Activated CD8-positive, alpha-beta memory T cell treated with anti-CD3 and anti-CD28 coated beads for 4 hours (primary cell): ENCODE data around the gene DNAJB14.

Source experiments
- DNase-seq, 2 donors: peaks; one replicate each; pipeline ENCODE4 v3.0.0-alpha.2; 2020; ENCODE audit warnings: low read depth in 2 of 2

Gene DNAJB14

DNA sequence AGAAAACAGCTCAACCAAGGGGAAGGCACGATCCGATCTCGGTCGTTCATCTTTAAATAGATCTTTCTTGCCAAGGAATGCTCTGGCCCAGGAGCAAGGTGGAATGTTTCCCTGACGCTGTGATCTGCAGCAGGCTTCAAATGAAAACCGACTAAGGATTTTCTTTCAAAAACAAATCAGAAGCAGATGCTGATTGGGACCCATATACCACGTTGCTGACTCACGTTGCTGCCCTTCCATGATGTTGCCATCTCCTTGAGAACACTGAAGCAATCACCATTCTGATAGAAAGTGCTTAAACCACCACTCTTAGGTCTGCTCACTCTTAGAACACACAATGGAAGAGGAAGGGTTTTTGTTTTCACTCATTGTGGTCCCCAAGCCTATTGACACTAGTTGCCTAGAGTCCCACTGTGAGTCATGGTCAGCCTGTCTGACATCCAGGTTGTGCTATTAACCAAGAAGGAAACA, 78.3 kb downstream of the DNAJB14 start:
- DNase-seq, result no peak

DNA sequence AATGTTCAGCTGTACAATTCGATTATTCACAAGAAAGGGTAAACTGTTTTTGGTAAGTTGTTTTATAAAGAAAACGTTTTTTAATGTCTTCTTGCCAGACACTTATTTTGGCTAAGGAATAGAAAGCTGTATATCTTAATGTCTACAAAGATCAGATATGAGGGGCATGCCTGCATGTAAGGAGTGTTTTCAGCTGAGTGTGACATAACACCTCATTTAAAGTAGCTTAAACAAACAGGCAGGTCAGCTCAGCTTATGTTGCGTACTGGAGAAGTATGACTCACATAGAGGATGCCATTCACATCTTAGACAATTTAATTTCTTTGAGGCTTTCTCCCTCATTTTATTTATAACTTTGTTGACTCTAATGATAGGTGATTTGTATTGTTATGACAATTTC, 82.6 kb downstream of the DNAJB14 start:
- no peak for DNase-seq

- no peak for DNase-seq
Observed at GRCh38 chr4:99861120-99861905, 85.1 kb downstream of the DNAJB14 start.

DNA sequence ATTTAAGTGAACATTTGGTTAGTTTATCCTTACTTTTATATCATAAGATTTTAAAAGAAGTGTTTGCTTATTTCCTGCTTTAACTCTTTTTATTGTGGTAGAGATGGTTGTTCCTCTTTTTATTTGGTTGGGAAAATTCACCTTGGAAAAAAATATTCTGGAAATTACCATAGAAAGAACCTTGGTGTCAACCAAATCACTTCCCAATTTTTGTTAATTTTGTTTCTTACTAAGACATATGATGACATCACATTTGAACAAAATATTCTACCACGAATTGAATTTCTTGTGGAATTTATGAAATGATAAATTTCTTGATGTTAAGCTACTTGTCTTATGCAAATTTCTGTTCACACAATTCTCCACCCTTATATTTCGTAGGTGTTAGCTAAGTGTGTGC, 85.9 kb downstream of the DNAJB14 start:
- DNase-seq, result no peak

GRCh38 chr4:99859618-99860017, 86.8 kb downstream of the DNAJB14 start:
- no peak for DNase-seq

GRCh38 chr4:99857307-99857706, 89.1 kb downstream of the DNAJB14 start:
- DNase-seq, result no peak

- no peak for DNase-seq
Observed at GRCh38 chr4:99856166-99856565, 90.3 kb downstream of the DNAJB14 start.

DNA sequence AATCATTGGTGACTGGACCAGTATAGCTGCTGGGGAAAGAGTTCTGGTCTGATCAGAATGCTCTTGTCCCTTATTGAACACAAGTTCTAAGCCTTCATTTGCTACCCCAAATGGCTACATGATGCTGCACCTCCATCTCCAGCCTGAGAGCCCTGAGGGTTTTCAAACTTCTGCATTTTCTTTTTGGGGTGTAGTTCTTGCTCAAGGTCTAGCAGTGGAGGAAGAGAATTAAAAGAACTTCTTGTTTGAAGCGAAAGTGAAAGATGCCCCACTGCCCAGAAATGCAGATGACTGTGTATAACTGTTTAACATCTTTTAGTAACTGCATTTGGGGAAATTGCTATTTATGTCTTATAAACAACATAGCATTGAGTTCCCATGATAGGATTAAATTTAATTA, 90.7 kb downstream of the DNAJB14 start:
- no peak for DNase-seq

- no peak for DNase-seq
Observed at GRCh38 chr4:99853999-99854398, 92.4 kb downstream of the DNAJB14 start.

DNA sequence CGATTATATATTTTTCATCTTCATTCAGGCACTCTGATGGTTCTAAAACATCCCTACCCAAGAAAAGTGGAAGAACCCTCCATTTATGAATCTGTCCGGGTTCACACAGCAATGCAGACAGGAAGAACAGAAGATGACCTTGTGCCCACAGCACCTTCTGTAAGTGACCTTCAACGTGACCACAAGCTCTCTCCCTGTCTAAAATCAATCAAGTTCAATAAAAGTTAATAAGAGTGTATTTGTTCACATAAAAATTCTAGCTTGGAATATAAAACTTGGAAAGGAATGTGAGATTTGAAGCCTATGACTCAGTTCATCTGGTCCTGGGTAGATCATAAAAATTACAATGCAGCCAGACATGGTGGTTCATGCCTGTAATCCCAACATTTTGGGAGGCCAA, 93.2 kb downstream of the DNAJB14 start:
- DNase-seq, result no peak

- DNase-seq, result no peak
Observed at GRCh38 chr4:99852199-99852749, 94.1 kb downstream of the DNAJB14 start.

GRCh38 chr4:99848591-99849001, 97.8 kb downstream of the DNAJB14 start:
- DNase-seq, result no peak

DNA sequence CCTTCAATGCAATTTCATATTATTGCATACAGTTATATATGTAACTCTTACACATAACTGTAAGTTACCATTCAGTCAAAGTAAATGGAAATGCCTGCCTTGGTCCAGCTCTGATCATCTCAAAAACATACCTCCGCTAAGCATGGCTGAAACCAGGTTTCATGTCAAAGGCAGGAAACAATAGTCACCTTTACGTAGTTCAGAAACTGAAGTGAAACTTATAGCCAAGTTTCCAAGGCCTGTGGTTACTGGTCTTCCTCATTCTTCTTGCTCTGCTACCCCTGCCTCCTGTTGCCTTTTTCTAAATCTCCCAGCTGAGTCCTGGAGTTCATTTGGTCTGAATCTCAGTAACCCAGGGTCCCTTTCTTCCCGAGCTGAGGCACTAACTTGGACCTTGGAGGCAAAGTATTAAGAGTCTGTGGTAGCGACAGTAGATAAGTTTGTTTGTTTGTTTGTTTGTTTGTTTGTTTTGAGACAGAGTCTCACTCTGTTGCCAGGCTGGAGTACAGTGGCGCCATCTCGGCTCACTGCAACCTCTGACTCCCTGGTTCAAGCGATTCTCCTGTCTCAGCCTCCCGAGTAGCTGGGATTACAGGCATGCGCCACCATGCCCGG, 98.9 kb downstream of the DNAJB14 start:
- DNase-seq, result no peak

DNA sequence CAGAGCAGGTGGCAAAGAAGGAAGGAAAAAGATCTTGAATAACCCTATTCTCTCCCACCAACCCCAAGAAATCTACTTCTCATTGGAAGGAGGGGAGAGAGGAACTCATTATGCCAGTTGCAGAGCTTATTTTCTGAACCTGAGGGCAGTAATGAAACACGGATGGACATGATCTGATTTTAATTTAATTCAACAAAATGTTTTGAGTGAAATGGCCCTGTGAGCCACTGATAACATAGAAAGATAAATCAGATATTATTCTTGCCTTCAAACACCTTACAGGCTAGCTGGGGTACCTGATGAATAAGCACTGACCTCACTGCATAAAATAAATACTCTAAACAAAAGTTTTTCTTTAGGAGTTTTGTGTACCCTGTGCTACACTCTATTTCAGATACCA, 99.5 kb downstream of the DNAJB14 start:
- no peak for DNase-seq
